Panc1 (cell line): ENCODE measurements around the gene GALNTL6.

Experiments
- POLR2AphosphoS5 ChIP-seq: IDR thresholded peaks from 2 replicates; pipeline ENCODE4 v1.6.1; 2012; ENCODE audit warnings: mild to moderate bottlenecking, low read depth, low read length, moderate library complexity
- SIN3A ChIP-seq: IDR thresholded peaks from 2 replicates; pipeline ENCODE4 v1.6.1; 2012; ENCODE audit warnings: low read depth, mild to moderate bottlenecking, low read length, moderate library complexity, borderline replicate concordance; ENCODE audit not compliant: insufficient read depth
- TCF7L2 ChIP-seq: IDR thresholded peaks from 2 replicates; pipeline ENCODE4 v1.6.1; 2011; ENCODE audit warnings: mild to moderate bottlenecking, low read depth, low read length, inconsistent platforms
- TF ChIP-seq, protein P1 (sequence below): fragments of 450-650 bp; IDR thresholded peaks from 2 replicates; pipeline ENCODE4 v1.5.1; 2017; ENCODE audit warnings: mild to moderate bottlenecking

GRCh38 chr4:172708184-172708583 is 895.0 kb downstream of the GALNTL6 start:
- TF ChIP-seq, protein P1, sequence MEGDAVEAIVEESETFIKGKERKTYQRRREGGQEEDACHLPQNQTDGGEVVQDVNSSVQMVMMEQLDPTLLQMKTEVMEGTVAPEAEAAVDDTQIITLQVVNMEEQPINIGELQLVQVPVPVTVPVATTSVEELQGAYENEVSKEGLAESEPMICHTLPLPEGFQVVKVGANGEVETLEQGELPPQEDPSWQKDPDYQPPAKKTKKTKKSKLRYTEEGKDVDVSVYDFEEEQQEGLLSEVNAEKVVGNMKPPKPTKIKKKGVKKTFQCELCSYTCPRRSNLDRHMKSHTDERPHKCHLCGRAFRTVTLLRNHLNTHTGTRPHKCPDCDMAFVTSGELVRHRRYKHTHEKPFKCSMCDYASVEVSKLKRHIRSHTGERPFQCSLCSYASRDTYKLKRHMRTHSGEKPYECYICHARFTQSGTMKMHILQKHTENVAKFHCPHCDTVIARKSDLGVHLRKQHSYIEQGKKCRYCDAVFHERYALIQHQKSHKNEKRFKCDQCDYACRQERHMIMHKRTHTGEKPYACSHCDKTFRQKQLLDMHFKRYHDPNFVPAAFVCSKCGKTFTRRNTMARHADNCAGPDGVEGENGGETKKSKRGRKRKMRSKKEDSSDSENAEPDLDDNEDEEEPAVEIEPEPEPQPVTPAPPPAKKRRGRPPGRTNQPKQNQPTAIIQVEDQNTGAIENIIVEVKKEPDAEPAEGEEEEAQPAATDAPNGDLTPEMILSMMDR, result no peak
- TF ChIP-seq POLR2AphosphoS5 (no peak), SIN3A (no peak), TCF7L2 (no peak)
